Skin of body (tissue), 1 donor: ENCODE measurements around the gene HK3. TPM values are rescaled to one million over a fixed set of nuclear protein-coding genes. Genes with fewer than 3 reads are reported as not detected.

Experiments
- total RNA-seq: library from RNA; depleted of rRNA; stranded (reverse); fragments of >200 nt; gene quantifications from one replicate; pipeline ENCODE4 v1.2.3, GENCODE V29; 2014

HK3 gene
- total RNA-seq, 1 donor from 2014 or later, result 7.1 TPM

Other genes starting within 250 kb of the HK3 start
- 0.30 TPM for gene UNC5A, start 88.8 kb downstream of the HK3 start, total RNA-seq
- gene UIMC1, start 107.4 kb upstream of the HK3 start, total RNA-seq, result 36.5 TPM
- gene ZNF346, start 123.3 kb upstream of the HK3 start, total RNA-seq, result 16.8 TPM
- gene FGFR4, start 187.6 kb upstream of the HK3 start, total RNA-seq, result 6.4 TPM
- 56.9 TPM for gene NSD1, start 234.4 kb upstream of the HK3 start, total RNA-seq